ENCODE measurements around the gene CORO1C. TPM values are rescaled to one million over a fixed set of nuclear protein-coding genes. Genes with fewer than 3 reads are reported as not detected.

CORO1C gene
- total and polyA plus RNA-seq, 4 donors = 23.2 to 58.6 (median 41.9) TPM

DNA sequence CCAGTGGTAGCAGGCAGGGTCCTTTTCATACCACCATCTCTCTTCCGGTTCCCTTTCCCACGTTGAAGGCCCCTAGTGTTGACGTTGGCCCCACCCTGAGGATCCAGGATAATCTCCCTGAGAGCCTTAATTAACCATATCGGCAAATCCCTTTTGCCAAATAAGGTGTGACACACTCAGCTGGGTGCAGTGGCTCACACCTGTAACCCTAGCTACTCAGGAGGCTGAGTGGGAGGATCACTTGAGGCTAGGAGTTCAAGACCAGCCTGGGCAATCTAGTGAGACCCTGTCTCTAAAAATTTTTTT, 130.7 kb downstream of the CORO1C start:
- Histone ChIP-seq H3K9ac (ENCODE audit: low read depth in 1 of 2, low read length in 2 of 2) (no peak overlapping the region), H3K9me3 (ENCODE audit: control insufficient read depth in 4 of 4, low read length in 3 of 4) (no peaks in the 10 kb centered on the region), H3K27ac (ENCODE audit: low read depth in 1 of 2, low read length in 2 of 2) (no peak overlapping the region), H3K36me3 (ENCODE audit: control insufficient read depth in 4 of 4, insufficient read depth in 3 of 4, low read depth in 1 of 4, low read length in 3 of 4) (no peaks in the 10 kb centered on the region), H3K4me1 (ENCODE audit: control insufficient read depth in 4 of 4, insufficient read depth in 4 of 4, low read length in 3 of 4) (no peaks in the 10 kb centered on the region), H3K27me3 (ENCODE audit: control insufficient read depth in 4 of 4, insufficient read depth in 4 of 4, low read length in 3 of 4) (no peaks in the 10 kb centered on the region), H3K4me3 (ENCODE audit: low read depth in 1 of 3, low read length in 3 of 3) (no peak overlapping the region)
- whole genome bisulfite sequencing = 63% methylated on average over 4 of the region's 4 CpGs
- TF ChIP-seq EGR1 (IDR thresholded peaks at IDR 0.05; ENCODE audit: low read depth in 2 of 2) (no peak), HNF4A (conservative IDR thresholded peaks at IDR 0.05) (no peak), HNF4G (IDR thresholded peaks at IDR 0.05) (no peak), YY1 (IDR thresholded peaks at IDR 0.05) (no peak), FOXA2 (IDR thresholded peaks at IDR 0.05) (no peak), TAF1 (conservative IDR thresholded peaks at IDR 0.05) (no peak), FOXA1 (IDR thresholded peaks at IDR 0.05) (no peak), RXRA (IDR thresholded peaks at IDR 0.05) (no peak)
- TF ChIP-seq, protein P1, sequence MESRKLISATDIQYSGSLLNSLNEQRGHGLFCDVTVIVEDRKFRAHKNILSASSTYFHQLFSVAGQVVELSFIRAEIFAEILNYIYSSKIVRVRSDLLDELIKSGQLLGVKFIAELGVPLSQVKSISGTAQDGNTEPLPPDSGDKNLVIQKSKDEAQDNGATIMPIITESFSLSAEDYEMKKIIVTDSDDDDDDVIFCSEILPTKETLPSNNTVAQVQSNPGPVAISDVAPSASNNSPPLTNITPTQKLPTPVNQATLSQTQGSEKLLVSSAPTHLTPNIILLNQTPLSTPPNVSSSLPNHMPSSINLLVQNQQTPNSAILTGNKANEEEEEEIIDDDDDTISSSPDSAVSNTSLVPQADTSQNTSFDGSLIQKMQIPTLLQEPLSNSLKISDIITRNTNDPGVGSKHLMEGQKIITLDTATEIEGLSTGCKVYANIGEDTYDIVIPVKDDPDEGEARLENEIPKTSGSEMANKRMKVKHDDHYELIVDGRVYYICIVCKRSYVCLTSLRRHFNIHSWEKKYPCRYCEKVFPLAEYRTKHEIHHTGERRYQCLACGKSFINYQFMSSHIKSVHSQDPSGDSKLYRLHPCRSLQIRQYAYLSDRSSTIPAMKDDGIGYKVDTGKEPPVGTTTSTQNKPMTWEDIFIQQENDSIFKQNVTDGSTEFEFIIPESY (IDR thresholded peaks at IDR 0.05) = no peak
- TF ChIP-seq, protein P2, sequence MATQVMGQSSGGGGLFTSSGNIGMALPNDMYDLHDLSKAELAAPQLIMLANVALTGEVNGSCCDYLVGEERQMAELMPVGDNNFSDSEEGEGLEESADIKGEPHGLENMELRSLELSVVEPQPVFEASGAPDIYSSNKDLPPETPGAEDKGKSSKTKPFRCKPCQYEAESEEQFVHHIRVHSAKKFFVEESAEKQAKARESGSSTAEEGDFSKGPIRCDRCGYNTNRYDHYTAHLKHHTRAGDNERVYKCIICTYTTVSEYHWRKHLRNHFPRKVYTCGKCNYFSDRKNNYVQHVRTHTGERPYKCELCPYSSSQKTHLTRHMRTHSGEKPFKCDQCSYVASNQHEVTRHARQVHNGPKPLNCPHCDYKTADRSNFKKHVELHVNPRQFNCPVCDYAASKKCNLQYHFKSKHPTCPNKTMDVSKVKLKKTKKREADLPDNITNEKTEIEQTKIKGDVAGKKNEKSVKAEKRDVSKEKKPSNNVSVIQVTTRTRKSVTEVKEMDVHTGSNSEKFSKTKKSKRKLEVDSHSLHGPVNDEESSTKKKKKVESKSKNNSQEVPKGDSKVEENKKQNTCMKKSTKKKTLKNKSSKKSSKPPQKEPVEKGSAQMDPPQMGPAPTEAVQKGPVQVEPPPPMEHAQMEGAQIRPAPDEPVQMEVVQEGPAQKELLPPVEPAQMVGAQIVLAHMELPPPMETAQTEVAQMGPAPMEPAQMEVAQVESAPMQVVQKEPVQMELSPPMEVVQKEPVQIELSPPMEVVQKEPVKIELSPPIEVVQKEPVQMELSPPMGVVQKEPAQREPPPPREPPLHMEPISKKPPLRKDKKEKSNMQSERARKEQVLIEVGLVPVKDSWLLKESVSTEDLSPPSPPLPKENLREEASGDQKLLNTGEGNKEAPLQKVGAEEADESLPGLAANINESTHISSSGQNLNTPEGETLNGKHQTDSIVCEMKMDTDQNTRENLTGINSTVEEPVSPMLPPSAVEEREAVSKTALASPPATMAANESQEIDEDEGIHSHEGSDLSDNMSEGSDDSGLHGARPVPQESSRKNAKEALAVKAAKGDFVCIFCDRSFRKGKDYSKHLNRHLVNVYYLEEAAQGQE (IDR thresholded peaks at IDR 0.05) = no peak
- no peak for DNase-seq (ENCODE audit: low spot score)

DNA sequence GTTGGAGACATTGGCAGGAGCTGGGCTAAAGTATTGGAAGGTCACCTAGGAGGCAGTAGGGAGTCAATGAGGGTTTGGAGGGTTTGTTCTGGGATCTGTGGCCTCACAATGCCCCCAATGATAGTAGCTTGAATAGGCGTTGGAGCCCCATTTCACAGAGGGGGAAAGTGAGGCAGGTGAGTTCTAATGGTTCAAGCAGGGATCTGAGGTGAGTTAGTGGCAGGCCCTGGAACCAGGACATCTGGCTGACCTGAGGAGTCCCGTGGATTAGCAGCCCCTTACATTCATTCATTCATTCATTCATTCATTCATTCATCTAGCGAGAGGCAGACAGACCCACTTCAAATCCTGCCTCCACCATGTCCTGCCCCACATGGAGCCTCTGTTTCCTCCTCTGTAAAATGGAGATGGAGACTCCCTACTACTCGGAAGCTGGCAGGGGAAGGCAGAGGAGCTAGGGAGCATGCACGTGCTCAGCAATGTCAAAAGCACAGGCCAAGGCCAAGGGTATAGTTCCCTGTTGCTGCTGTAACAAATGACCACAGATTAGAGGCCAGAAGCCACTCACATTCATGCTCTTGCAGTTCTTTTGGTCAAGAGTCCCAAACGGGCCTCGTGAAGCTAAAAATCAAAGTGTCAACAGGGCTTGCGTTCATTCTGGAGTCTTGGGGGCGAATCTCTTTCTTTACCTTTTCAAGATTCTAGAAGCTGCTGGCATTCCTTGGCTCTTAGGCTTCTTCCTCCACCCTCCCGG, 131.2 kb downstream of the CORO1C start:
- H3K9ac ChIP-seq (ENCODE audit: low read depth in 1 of 2, low read length in 2 of 2) = no peak overlapping the region
- no peak for DNase-seq (ENCODE audit: low spot score)
- H3K36me3 ChIP-seq (ENCODE audit: control insufficient read depth in 4 of 4, insufficient read depth in 3 of 4, low read depth in 1 of 4, low read length in 3 of 4) = no peaks in the 10 kb centered on the region
- no peaks in the 10 kb centered on the region for H3K9me3 ChIP-seq (ENCODE audit: control insufficient read depth in 4 of 4, low read length in 3 of 4)
- no peak overlapping the region for H3K4me3 ChIP-seq (ENCODE audit: low read depth in 1 of 3, low read length in 3 of 3)
- no peaks in the 10 kb centered on the region for H3K4me1 ChIP-seq (ENCODE audit: control insufficient read depth in 4 of 4, insufficient read depth in 4 of 4, low read length in 3 of 4)
- H3K27ac ChIP-seq (ENCODE audit: low read depth in 1 of 2, low read length in 2 of 2) = no peak overlapping the region
- H3K27me3 ChIP-seq (ENCODE audit: control insufficient read depth in 4 of 4, insufficient read depth in 4 of 4, low read length in 3 of 4) = no peaks in the 10 kb centered on the region
- 82% methylated on average over 10 of the region's 10 CpGs for WGBS
- TF ChIP-seq EGR1 (IDR thresholded peaks at IDR 0.05; ENCODE audit: low read depth in 2 of 2) = no peak
- no peak for TF ChIP-seq FOXA2 (IDR thresholded peaks at IDR 0.05)
- TF ChIP-seq, protein P1 (IDR thresholded peaks at IDR 0.05) = no peak

Measured in liver (tissue), 9 donors.